ENCODE results near the gene PCDHGA7.

GRCh38 chr5:141384471-141385267, 2.1 kb downstream of the PCDHGA7 start:
- no peak for TF ChIP-seq CTCF (optimal IDR thresholded peaks at IDR 0.05 in 1 of 3, IDR thresholded peaks at IDR 0.05 in 1 of 3, conservative IDR thresholded peaks at IDR 0.05 in 1 of 3; ENCODE audit: extremely low read depth in 1 of 3, insufficient read depth in 2 of 3, low read length in 3 of 3)
- no peak for TF ChIP-seq EZH2 (IDR thresholded peaks at IDR 0.05; ENCODE audit: low read length)

Measured in keratinocyte (primary cell).